Activated naive CD4-positive, alpha-beta T cell treated with anti-CD3 and anti-CD28 coated beads, Interleukin-2, amount 50 U/mL, for 24 hours (primary cell): ENCODE results near the gene SPATA3.

Source experiments
- H3K27ac Mint-ChIP-seq: one replicate; pipeline ENCODE4 v1.8.0; 2021; ENCODE audit warnings: mild to moderate bottlenecking, mixed read lengths
- H3K27me3 Mint-ChIP-seq: one replicate; pipeline ENCODE4 v1.8.0; 2021; ENCODE audit warnings: mixed read lengths
- H3K36me3 Mint-ChIP-seq: one replicate; pipeline ENCODE4 v1.8.0; 2021; ENCODE audit warnings: mixed read lengths
- H3K4me1 Mint-ChIP-seq: one replicate; pipeline ENCODE4 v1.8.0; 2021; ENCODE audit warnings: mixed read lengths
- H3K4me3 Mint-ChIP-seq: one replicate; pipeline ENCODE4 v1.8.0; 2021; ENCODE audit warnings: mild to moderate bottlenecking, mixed read lengths
- H3K9me3 Mint-ChIP-seq: one replicate; pipeline ENCODE4 v1.8.0; 2021; ENCODE audit warnings: mixed read lengths

SPATA3 gene

GRCh38 chr2:230982528-230982927 lies 13.4 kb upstream of the SPATA3 start:
- H3K27me3 Mint-ChIP-seq = no peaks in the 10 kb centered on the region
- no peak overlapping the region for H3K4me3 Mint-ChIP-seq
- no peak overlapping the region for H3K27ac Mint-ChIP-seq
- H3K4me1 Mint-ChIP-seq = peaks cover 40% of the 10 kb centered on the region
- no peaks in the 10 kb centered on the region for H3K36me3 Mint-ChIP-seq
- no peaks in the 10 kb centered on the region for H3K9me3 Mint-ChIP-seq

DNA sequence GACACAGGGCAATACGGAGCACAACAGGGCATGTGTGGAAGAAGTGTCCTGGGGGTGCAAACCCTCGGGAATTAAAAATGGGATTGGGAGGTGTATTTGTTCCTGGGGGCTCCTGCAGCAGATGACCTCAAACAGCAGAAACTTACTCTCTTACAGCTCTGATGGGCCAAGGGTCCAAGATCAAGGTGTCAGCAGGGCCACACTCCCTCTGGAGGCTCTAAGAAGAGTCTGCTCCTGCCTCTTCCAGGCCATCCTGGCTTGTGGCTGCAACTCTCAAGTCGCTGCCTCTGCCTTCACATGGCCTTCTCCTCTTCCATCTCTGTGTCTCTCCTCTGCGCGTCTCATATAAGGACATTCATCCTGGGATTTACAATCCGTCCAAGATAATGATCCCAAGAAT lies 12.4 kb upstream of the SPATA3 start:
- Mint-ChIP-seq H3K27me3 (peaks cover 2% of the 10 kb centered on the region), H3K4me1 (peaks cover 40% of the 10 kb centered on the region), H3K27ac (no peak overlapping the region), H3K36me3 (no peaks in the 10 kb centered on the region), H3K4me3 (no peak overlapping the region), H3K9me3 (no peaks in the 10 kb centered on the region)

GRCh38 chr2:230984393-230985220 lies 11.3 kb upstream of the SPATA3 start:
- Mint-ChIP-seq H3K27ac (peak overlapping the region; percentile 77), H3K36me3 (no peaks in the 10 kb centered on the region), H3K4me1 (peaks cover 40% of the 10 kb centered on the region), H3K27me3 (peaks cover 2% of the 10 kb centered on the region), H3K9me3 (no peaks in the 10 kb centered on the region), H3K4me3 (peak overlapping the region; percentile 23)

DNA sequence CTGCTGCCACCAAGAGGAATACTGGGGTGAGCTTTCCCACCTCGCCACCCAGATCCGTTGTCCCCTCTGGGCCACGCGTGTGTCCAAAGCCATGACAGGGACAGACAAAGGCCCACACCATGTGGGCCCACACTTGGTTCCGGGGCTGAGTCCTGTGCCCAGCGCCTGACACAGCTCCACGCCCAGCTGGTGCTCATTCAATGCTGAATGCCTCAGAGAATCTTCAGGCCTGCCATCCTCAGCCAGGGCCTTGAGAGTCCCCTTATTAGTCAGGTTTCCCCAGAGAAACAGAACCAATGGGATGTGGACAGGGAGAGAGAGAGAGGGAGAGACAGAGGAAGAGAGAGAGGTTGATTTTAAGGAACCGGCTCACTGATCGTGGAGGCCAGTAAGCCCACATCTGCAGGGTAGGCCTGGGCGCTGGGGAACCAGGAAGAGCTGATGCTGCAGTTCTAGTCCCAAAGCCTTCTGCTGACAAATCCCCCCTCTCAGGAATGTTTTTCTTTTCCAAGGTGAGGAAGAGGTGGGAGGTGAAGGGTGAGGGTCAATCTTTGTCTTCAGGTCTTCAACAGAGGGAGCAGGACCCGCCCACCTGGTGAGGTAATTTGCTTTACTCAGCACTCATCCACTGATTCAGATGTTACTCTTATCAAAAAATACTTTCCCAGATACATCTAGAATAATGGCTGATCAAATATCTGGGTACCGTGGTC lies 10.2 kb upstream of the SPATA3 start:
- Mint-ChIP-seq H3K4me1 (peaks cover 34% of the 10 kb centered on the region), H3K27ac (no peak overlapping the region), H3K9me3 (no peaks in the 10 kb centered on the region), H3K36me3 (no peaks in the 10 kb centered on the region), H3K4me3 (no peak overlapping the region), H3K27me3 (peaks cover 2% of the 10 kb centered on the region)

- H3K9me3 Mint-ChIP-seq = no peaks in the 10 kb centered on the region
- H3K4me1 Mint-ChIP-seq = peaks cover 28% of the 10 kb centered on the region
- H3K27ac Mint-ChIP-seq = peak overlapping the region; percentile 23
- peaks cover 4% of the 10 kb centered on the region for H3K27me3 Mint-ChIP-seq
- H3K4me3 Mint-ChIP-seq = peak overlapping the region; percentile 65
- H3K36me3 Mint-ChIP-seq = no peaks in the 10 kb centered on the region
These were observed 9.3 kb upstream of the SPATA3 start for GRCh38 chr2:230986520-230987136.

GRCh38 chr2:230987137-230988020 lies 8.5 kb upstream of the SPATA3 start:
- Mint-ChIP-seq H3K9me3 (no peaks in the 10 kb centered on the region), H3K36me3 (no peaks in the 10 kb centered on the region), H3K27me3 (peaks cover 6% of the 10 kb centered on the region), H3K4me1 (peaks cover 22% of the 10 kb centered on the region), H3K4me3 (peak overlapping the region; percentile 65), H3K27ac (no peak overlapping the region)

DNA sequence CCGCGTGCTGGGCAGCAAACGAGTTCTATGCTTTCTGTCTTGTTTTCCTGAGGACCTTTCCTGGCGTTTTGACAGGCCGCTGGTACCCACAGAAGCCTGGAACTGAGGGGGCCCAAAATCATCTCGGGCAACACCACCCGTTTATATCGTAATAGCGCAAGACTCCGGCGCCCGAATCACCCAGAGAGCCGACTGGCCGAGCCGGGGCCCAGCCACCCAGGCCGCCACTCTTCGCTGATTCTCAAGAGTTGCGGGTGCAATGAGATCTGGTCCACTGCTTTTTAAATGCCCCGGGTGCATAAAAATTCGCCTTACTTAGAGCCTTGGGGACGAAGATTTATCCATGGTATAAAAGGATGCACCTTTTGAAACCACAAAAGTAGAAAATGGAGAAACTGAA lies 6.2 kb upstream of the SPATA3 start:
- no peak overlapping the region for H3K4me3 Mint-ChIP-seq
- H3K36me3 Mint-ChIP-seq = no peaks in the 10 kb centered on the region
- no peaks in the 10 kb centered on the region for H3K9me3 Mint-ChIP-seq
- no peak overlapping the region for H3K27ac Mint-ChIP-seq
- H3K4me1 Mint-ChIP-seq = peaks cover 15% of the 10 kb centered on the region
- peaks cover 15% of the 10 kb centered on the region for H3K27me3 Mint-ChIP-seq

DNA sequence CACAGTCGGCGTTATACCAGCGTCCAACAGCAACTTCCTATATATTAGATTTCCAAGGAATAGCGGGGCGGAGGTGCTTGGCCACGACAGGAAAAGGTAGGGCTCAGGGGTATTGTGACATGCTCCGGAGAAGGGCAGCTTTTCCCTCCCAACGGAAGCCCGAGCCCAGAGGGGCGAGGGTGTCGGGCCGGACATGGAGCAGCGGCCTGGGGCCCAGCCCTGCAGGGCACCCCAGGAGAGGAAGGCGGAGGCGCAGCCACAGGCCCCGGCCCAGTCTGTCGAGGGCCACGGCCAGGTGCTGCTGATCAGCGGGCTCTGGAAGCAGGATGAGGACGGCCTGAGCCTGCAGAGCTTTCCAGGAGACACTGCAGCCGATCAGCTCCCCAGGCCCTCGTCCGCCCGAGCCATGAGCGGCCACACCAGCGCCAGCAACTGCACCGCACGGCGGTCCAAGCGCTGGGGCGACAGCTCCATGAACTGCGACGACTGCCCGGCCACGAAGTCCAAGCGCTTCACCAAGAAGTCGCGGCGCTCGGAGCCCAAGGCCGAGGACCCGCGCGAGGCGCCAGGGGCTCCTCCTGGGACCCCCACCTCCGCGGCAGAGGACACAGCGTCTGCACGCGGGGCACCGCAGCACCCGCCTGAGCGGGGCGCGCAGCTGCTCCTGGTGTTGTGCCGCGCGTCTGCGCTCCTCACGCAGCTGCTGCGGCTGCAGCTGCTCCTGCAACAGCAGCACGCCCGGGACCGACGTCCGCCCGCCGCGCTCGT lies 5.6 kb upstream of the SPATA3 start:
- Mint-ChIP-seq H3K4me1 (peaks cover 9% of the 10 kb centered on the region), H3K27me3 (peaks cover 16% of the 10 kb centered on the region), H3K36me3 (no peaks in the 10 kb centered on the region), H3K4me3 (no peak overlapping the region), H3K27ac (no peak overlapping the region), H3K9me3 (no peaks in the 10 kb centered on the region)

DNA sequence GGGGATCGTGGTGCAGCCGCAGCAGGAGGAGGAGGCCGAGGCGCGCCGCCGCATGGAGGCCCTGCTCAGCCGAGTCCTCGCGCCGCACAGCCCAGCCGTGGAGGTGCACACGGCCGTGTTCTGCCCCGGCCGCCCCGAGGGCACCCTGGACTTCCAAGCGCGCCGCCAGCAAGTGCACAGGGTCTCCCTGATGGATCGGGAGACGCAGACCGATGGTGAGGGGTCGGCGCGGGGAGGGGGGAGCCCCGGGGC lies 5.1 kb upstream of the SPATA3 start:
- Mint-ChIP-seq H3K4me1 (peaks cover 5% of the 10 kb centered on the region), H3K27ac (no peak overlapping the region), H3K27me3 (peaks cover 19% of the 10 kb centered on the region), H3K9me3 (no peaks in the 10 kb centered on the region), H3K4me3 (no peak overlapping the region), H3K36me3 (no peaks in the 10 kb centered on the region)

- Mint-ChIP-seq H3K27ac (no peak overlapping the region), H3K4me1 (peaks cover 3% of the 10 kb centered on the region), H3K27me3 (peaks cover 19% of the 10 kb centered on the region), H3K9me3 (no peaks in the 10 kb centered on the region), H3K36me3 (no peaks in the 10 kb centered on the region), H3K4me3 (no peak overlapping the region)
These were observed 4.3 kb upstream of the SPATA3 start for GRCh38 chr2:230991598-230991997.

GRCh38 chr2:230996661-230997060 lies 740 bp downstream of the SPATA3 start:
- Mint-ChIP-seq H3K36me3 (no peaks in the 10 kb centered on the region), H3K4me3 (no peak overlapping the region), H3K4me1 (no peaks in the 10 kb centered on the region), H3K27ac (no peak overlapping the region), H3K9me3 (no peaks in the 10 kb centered on the region), H3K27me3 (peaks cover 27% of the 10 kb centered on the region)

- Mint-ChIP-seq H3K27me3 (peaks cover 21% of the 10 kb centered on the region), H3K27ac (no peak overlapping the region), H3K4me1 (no peaks in the 10 kb centered on the region), H3K36me3 (no peaks in the 10 kb centered on the region), H3K4me3 (no peak overlapping the region), H3K9me3 (no peaks in the 10 kb centered on the region)
These were observed 3.0 kb downstream of the SPATA3 start for GRCh38 chr2:230998882-230999281.

DNA sequence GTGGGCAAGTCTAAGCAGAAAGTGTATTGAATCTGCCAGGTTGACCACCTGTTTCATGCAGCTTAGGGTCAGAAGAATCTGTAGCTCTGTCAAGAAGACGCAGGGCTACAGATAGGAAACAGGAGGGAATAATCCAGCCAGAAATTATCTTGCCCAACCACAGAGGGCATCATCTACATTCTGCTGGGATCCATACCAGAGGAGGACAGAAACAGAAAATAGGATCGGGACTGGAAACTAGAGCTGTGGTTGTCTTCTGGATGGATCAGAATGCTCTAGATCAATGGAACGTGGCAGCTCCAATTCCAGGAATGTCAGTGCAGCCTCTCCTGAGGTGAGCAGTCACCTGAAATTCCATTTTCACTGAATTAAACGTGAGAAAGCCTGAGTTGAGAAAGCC lies 3.6 kb downstream of the SPATA3 start:
- H3K9me3 Mint-ChIP-seq = no peaks in the 10 kb centered on the region
- no peak overlapping the region for H3K4me3 Mint-ChIP-seq
- no peaks in the 10 kb centered on the region for H3K4me1 Mint-ChIP-seq
- no peaks in the 10 kb centered on the region for H3K36me3 Mint-ChIP-seq
- H3K27ac Mint-ChIP-seq = no peak overlapping the region
- peaks cover 21% of the 10 kb centered on the region for H3K27me3 Mint-ChIP-seq

DNA sequence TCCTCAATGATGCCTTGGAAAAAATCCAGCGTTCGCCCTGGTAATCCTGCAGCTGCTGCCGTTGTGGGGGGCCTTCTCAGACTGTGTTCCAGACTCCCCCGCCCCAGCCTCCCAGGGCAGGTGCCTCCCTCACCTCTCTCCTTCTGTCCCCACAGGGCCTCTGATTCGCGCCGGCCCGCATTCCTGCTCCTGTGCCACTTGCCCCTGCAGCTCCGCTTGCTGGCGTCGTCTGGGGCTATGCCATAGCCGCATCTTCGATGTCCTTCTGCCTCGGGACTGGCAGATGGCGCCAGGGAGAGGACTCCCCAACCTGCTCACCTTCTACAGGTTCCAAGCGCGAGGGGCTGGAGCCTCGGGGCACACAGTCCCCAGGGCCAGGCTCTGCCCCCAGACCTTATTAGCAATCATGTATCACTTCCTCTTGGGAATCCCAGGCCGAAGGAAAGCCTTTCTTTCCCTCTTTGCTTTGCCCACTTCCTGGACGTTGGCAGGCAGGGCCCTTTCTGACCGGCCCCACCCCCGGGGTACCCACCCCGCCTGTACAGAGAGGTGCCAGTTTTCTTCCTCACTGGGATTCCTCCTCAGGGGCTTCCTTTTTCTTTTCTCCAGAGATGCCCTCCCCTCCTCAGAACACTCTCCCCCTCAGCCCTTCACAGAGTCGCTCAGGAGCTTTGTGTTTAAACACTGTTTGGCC lies 4.4 kb downstream of the SPATA3 start:
- no peak overlapping the region for H3K27ac Mint-ChIP-seq
- H3K4me3 Mint-ChIP-seq = no peak overlapping the region
- H3K36me3 Mint-ChIP-seq = peaks cover 2% of the 10 kb centered on the region
- peaks cover 18% of the 10 kb centered on the region for H3K27me3 Mint-ChIP-seq
- H3K4me1 Mint-ChIP-seq = no peaks in the 10 kb centered on the region
- peaks cover 7% of the 10 kb centered on the region for H3K9me3 Mint-ChIP-seq
